Measurements from ENCODE around the gene PAPPA2. TPM values are rescaled to one million over a fixed set of nuclear protein-coding genes. Genes with fewer than 3 reads are reported as not detected.

Gene PAPPA2
- total RNA-seq, 5 donors from 2014 or later (not counting 1 experiment from before 2014, with no cell fraction given), result 0.03 to 0.06 TPM; not detected in 3

GRCh38 chr1:176778056-176778455, 315.1 kb downstream of the PAPPA2 start:
- Histone ChIP-seq H3K36me3 (ENCODE audit: control insufficient read depth in 2 of 2, extremely low read depth in 1 of 2, insufficient read depth in 1 of 2, low read length in 1 of 2) (no peaks in the 10 kb centered on the region), H3K9me3 (no peaks in the 10 kb centered on the region), H3K27ac (ENCODE audit: low read length) (no peak overlapping the region), H3K4me1 (ENCODE audit: control insufficient read depth in 1 of 2, extremely low read depth in 1 of 2, insufficient read depth in 2 of 2, low read length in 2 of 2) (no peaks in the 10 kb centered on the region), H3K27me3 (replicated peaks in 1 of 2; ENCODE audit: control insufficient read depth in 2 of 2, extremely low read depth in 1 of 2, insufficient read depth in 2 of 2, low read length in 1 of 2) (no peaks in the 10 kb centered on the region), H3K4me3 (ENCODE audit: control insufficient read depth in 1 of 2, extremely low read depth in 1 of 2, low read length in 1 of 2) (no peak overlapping the region)
- peaks cover 0 to 11% (median 0%) of the 10 kb centered on the region in 3 donors for H3K9me3 Mint-ChIP-seq
- no peaks in the 10 kb centered on the region for H3K4me1 Mint-ChIP-seq
- ATAC-seq (replicated peaks in 1 of 4) (no peak), DNase-seq (no peak)
- no peak overlapping the region for H3K4me3 Mint-ChIP-seq
- ChIA-PET CTCF (no interaction called here), POLR2A (no interaction called here)
- no peak overlapping the region for H3K27ac Mint-ChIP-seq
- H3K36me3 Mint-ChIP-seq, result no peaks in the 10 kb centered on the region
- WGBS (ENCODE audit: insufficient coverage), result no CpG with 5 or more reads among the region's 1 CpG
- peaks cover 1 to 4% of the 10 kb centered on the region in 2 donors for H3K27me3 Mint-ChIP-seq

- no peaks in the 10 kb centered on the region for H3K4me1 Mint-ChIP-seq
- CTCF ChIA-PET, result interaction anchor here in 1 of 2 donors (0.5 kb wide), 1 partner anchor 1365 kb away, joined by 3 read pairs; no protein-coding TSS in a partner anchor
- Histone ChIP-seq H3K36me3 (ENCODE audit: control insufficient read depth in 2 of 2, extremely low read depth in 1 of 2, insufficient read depth in 1 of 2, low read length in 1 of 2) (no peaks in the 10 kb centered on the region), H3K4me1 (ENCODE audit: control insufficient read depth in 1 of 2, extremely low read depth in 1 of 2, insufficient read depth in 2 of 2, low read length in 2 of 2) (no peaks in the 10 kb centered on the region), H3K4me3 (ENCODE audit: control insufficient read depth in 1 of 2, extremely low read depth in 1 of 2, low read length in 1 of 2) (no peak overlapping the region), H3K27ac (ENCODE audit: low read length) (no peak overlapping the region), H3K27me3 (replicated peaks in 1 of 2; ENCODE audit: control insufficient read depth in 2 of 2, extremely low read depth in 1 of 2, insufficient read depth in 2 of 2, low read length in 1 of 2) (no peaks in the 10 kb centered on the region), H3K9me3 (no peaks in the 10 kb centered on the region)
- no peak overlapping the region for H3K4me3 Mint-ChIP-seq
- no peaks in the 10 kb centered on the region for H3K36me3 Mint-ChIP-seq
- WGBS (ENCODE audit: insufficient coverage), result no CpG with 5 or more reads among the region's 1 CpG
- DNase-seq (no peak), ATAC-seq (replicated peaks in 1 of 4) (no peak)
- no peak overlapping the region for H3K27ac Mint-ChIP-seq
- H3K9me3 Mint-ChIP-seq, result peaks cover 0 to 4% (median 0%) of the 10 kb centered on the region in 3 donors
- POLR2A ChIA-PET, result no interaction called here
- H3K27me3 Mint-ChIP-seq, result peaks cover 1 to 4% of the 10 kb centered on the region in 2 donors
Observed at GRCh38 chr1:176779992-176780328, 317.0 kb downstream of the PAPPA2 start.

- no peak for ATAC-seq (replicated peaks in 1 of 4)
- no peak for DNase-seq
- Histone ChIP-seq H3K4me1 (ENCODE audit: control insufficient read depth in 1 of 2, extremely low read depth in 1 of 2, insufficient read depth in 2 of 2, low read length in 2 of 2) (no peaks in the 10 kb centered on the region), H3K36me3 (ENCODE audit: control insufficient read depth in 2 of 2, extremely low read depth in 1 of 2, insufficient read depth in 1 of 2, low read length in 1 of 2) (no peaks in the 10 kb centered on the region), H3K4me3 (ENCODE audit: control insufficient read depth in 1 of 2, extremely low read depth in 1 of 2, low read length in 1 of 2) (no peak overlapping the region), H3K27ac (ENCODE audit: low read length) (no peak overlapping the region), H3K9me3 (no peaks in the 10 kb centered on the region), H3K27me3 (replicated peaks in 1 of 2; ENCODE audit: control insufficient read depth in 2 of 2, extremely low read depth in 1 of 2, insufficient read depth in 2 of 2, low read length in 1 of 2) (no peaks in the 10 kb centered on the region)
- Mint-ChIP-seq H3K9me3 (peaks cover 0 to 4% (median 0%) of the 10 kb centered on the region in 3 donors), H3K36me3 (no peaks in the 10 kb centered on the region), H3K27ac (no peak overlapping the region), H3K4me1 (no peaks in the 10 kb centered on the region), H3K4me3 (no peak overlapping the region), H3K27me3 (peaks cover 1 to 4% of the 10 kb centered on the region in 2 donors)
- ChIA-PET POLR2A (no interaction called here), CTCF (no interaction called here)
- WGBS (ENCODE audit: insufficient coverage), result no CpG with 5 or more reads among the region's 5 CpGs
Observed at GRCh38 chr1:176783309-176783708, 320.3 kb downstream of the PAPPA2 start.

GRCh38 chr1:176785056-176785455, 322.1 kb downstream of the PAPPA2 start:
- Mint-ChIP-seq H3K36me3 (no peaks in the 10 kb centered on the region), H3K9me3 (peaks cover 4 to 5% (median 5%) of the 10 kb centered on the region in 3 donors), H3K27me3 (peaks cover 1 to 4% of the 10 kb centered on the region in 2 donors), H3K4me3 (no peak overlapping the region), H3K27ac (no peak overlapping the region), H3K4me1 (no peaks in the 10 kb centered on the region)
- H3K9me3 ChIP-seq, result no peaks in the 10 kb centered on the region
- ChIA-PET POLR2A (no interaction called here), CTCF (no interaction called here)
- no peak overlapping the region for H3K4me3 ChIP-seq (ENCODE audit: control insufficient read depth in 1 of 2, extremely low read depth in 1 of 2, low read length in 1 of 2)
- ATAC-seq (replicated peaks in 1 of 4) (no peak), DNase-seq (no peak)
- no peaks in the 10 kb centered on the region for H3K4me1 ChIP-seq (ENCODE audit: control insufficient read depth in 1 of 2, extremely low read depth in 1 of 2, insufficient read depth in 2 of 2, low read length in 2 of 2)
- WGBS (ENCODE audit: insufficient coverage), result 69% methylated on average over 4 of the region's 6 CpGs
- H3K27ac ChIP-seq (ENCODE audit: low read length), result no peak overlapping the region
- H3K27me3 ChIP-seq (replicated peaks in 1 of 2; ENCODE audit: control insufficient read depth in 2 of 2, extremely low read depth in 1 of 2, insufficient read depth in 2 of 2, low read length in 1 of 2), result no peaks in the 10 kb centered on the region
- H3K36me3 ChIP-seq (ENCODE audit: control insufficient read depth in 2 of 2, extremely low read depth in 1 of 2, insufficient read depth in 1 of 2, low read length in 1 of 2), result no peaks in the 10 kb centered on the region

- ChIA-PET POLR2A (no interaction called here), CTCF (no interaction called here)
- no peaks in the 10 kb centered on the region for H3K4me1 Mint-ChIP-seq
- peaks cover 1 to 3% of the 10 kb centered on the region in 2 donors for H3K27me3 Mint-ChIP-seq
- no peak overlapping the region for H3K27ac Mint-ChIP-seq
- no peak overlapping the region for H3K27ac ChIP-seq (ENCODE audit: low read length)
- ATAC-seq (replicated peaks in 1 of 4) (no peak), DNase-seq (no peak)
- no peaks in the 10 kb centered on the region for H3K36me3 Mint-ChIP-seq
- H3K9me3 Mint-ChIP-seq, result peaks cover 2 to 5% (median 5%) of the 10 kb centered on the region in 3 donors
- H3K4me3 Mint-ChIP-seq, result no peak overlapping the region
- H3K4me1 ChIP-seq (ENCODE audit: control insufficient read depth in 1 of 2, extremely low read depth in 1 of 2, insufficient read depth in 2 of 2, low read length in 2 of 2), result no peaks in the 10 kb centered on the region
- no peaks in the 10 kb centered on the region for H3K9me3 ChIP-seq
- no peak overlapping the region for H3K4me3 ChIP-seq (ENCODE audit: control insufficient read depth in 1 of 2, extremely low read depth in 1 of 2, low read length in 1 of 2)
- H3K27me3 ChIP-seq (replicated peaks in 1 of 2; ENCODE audit: control insufficient read depth in 2 of 2, extremely low read depth in 1 of 2, insufficient read depth in 2 of 2, low read length in 1 of 2), result no peaks in the 10 kb centered on the region
- 74% methylated on average over 3 of the region's 5 CpGs for WGBS (ENCODE audit: insufficient coverage)
- no peaks in the 10 kb centered on the region for H3K36me3 ChIP-seq (ENCODE audit: control insufficient read depth in 2 of 2, extremely low read depth in 1 of 2, insufficient read depth in 1 of 2, low read length in 1 of 2)
Observed at GRCh38 chr1:176785791-176786190, 322.8 kb downstream of the PAPPA2 start.

GRCh38 chr1:176786274-176786673, 323.3 kb downstream of the PAPPA2 start:
- peaks cover 0 to 1% of the 10 kb centered on the region in 2 donors for H3K27me3 Mint-ChIP-seq

GRCh38 chr1:176789571-176790090, 326.7 kb downstream of the PAPPA2 start:
- H3K4me3 ChIP-seq (ENCODE audit: control insufficient read depth in 1 of 2, extremely low read depth in 1 of 2, low read length in 1 of 2), result no peak overlapping the region
- H3K27ac Mint-ChIP-seq, result no peak overlapping the region
- no peak for DNase-seq
- H3K27me3 Mint-ChIP-seq, result no peaks in the 10 kb centered on the region
- no peak overlapping the region for H3K4me3 Mint-ChIP-seq
- WGBS (ENCODE audit: insufficient coverage), result no CpG with 5 or more reads among the region's 1 CpG
- POLR2A ChIA-PET, result no interaction called here
- H3K27me3 ChIP-seq (replicated peaks in 1 of 2; ENCODE audit: control insufficient read depth in 2 of 2, extremely low read depth in 1 of 2, insufficient read depth in 2 of 2, low read length in 1 of 2), result no peaks in the 10 kb centered on the region
- H3K9me3 ChIP-seq, result no peaks in the 10 kb centered on the region
- CTCF ChIA-PET, result no interaction called here
- no peaks in the 10 kb centered on the region for H3K36me3 Mint-ChIP-seq
- H3K27ac ChIP-seq (ENCODE audit: low read length), result no peak overlapping the region
- H3K4me1 ChIP-seq (ENCODE audit: control insufficient read depth in 1 of 2, extremely low read depth in 1 of 2, insufficient read depth in 2 of 2, low read length in 2 of 2), result no peaks in the 10 kb centered on the region
- no peaks in the 10 kb centered on the region for H3K36me3 ChIP-seq (ENCODE audit: control insufficient read depth in 2 of 2, extremely low read depth in 1 of 2, insufficient read depth in 1 of 2, low read length in 1 of 2)
- no peaks in the 10 kb centered on the region for H3K4me1 Mint-ChIP-seq
- no peak for ATAC-seq (replicated peaks in 1 of 4)
- H3K9me3 Mint-ChIP-seq, result peaks cover 3 to 8% (median 5%) of the 10 kb centered on the region in 3 donors

More at GRCh38 chr1:176786274-176786673, 323.3 kb downstream of the PAPPA2 start:
- Mint-ChIP-seq H3K27ac (no peak overlapping the region), H3K9me3 (peaks cover 0 to 5% (median 5%) of the 10 kb centered on the region in 3 donors), H3K4me1 (no peaks in the 10 kb centered on the region), H3K36me3 (no peaks in the 10 kb centered on the region), H3K4me3 (no peak overlapping the region)
- H3K27me3 ChIP-seq (replicated peaks in 1 of 2; ENCODE audit: control insufficient read depth in 2 of 2, extremely low read depth in 1 of 2, insufficient read depth in 2 of 2, low read length in 1 of 2), result no peaks in the 10 kb centered on the region
- POLR2A ChIA-PET, result no interaction called here
- no peaks in the 10 kb centered on the region for H3K9me3 ChIP-seq
- no peak overlapping the region for H3K4me3 ChIP-seq (ENCODE audit: control insufficient read depth in 1 of 2, extremely low read depth in 1 of 2, low read length in 1 of 2)
- no peaks in the 10 kb centered on the region for H3K4me1 ChIP-seq (ENCODE audit: control insufficient read depth in 1 of 2, extremely low read depth in 1 of 2, insufficient read depth in 2 of 2, low read length in 2 of 2)
- DNase-seq (no peak), ATAC-seq (replicated peaks in 1 of 4) (no peak)
- no CpG with 5 or more reads among the region's 4 CpGs for WGBS (ENCODE audit: insufficient coverage)
- CTCF ChIA-PET, result no interaction called here
- no peaks in the 10 kb centered on the region for H3K36me3 ChIP-seq (ENCODE audit: control insufficient read depth in 2 of 2, extremely low read depth in 1 of 2, insufficient read depth in 1 of 2, low read length in 1 of 2)
- H3K27ac ChIP-seq (ENCODE audit: low read length), result no peak overlapping the region
